ENCODE data around the gene ZC3H11A.

ZC3H11A gene

DNA sequence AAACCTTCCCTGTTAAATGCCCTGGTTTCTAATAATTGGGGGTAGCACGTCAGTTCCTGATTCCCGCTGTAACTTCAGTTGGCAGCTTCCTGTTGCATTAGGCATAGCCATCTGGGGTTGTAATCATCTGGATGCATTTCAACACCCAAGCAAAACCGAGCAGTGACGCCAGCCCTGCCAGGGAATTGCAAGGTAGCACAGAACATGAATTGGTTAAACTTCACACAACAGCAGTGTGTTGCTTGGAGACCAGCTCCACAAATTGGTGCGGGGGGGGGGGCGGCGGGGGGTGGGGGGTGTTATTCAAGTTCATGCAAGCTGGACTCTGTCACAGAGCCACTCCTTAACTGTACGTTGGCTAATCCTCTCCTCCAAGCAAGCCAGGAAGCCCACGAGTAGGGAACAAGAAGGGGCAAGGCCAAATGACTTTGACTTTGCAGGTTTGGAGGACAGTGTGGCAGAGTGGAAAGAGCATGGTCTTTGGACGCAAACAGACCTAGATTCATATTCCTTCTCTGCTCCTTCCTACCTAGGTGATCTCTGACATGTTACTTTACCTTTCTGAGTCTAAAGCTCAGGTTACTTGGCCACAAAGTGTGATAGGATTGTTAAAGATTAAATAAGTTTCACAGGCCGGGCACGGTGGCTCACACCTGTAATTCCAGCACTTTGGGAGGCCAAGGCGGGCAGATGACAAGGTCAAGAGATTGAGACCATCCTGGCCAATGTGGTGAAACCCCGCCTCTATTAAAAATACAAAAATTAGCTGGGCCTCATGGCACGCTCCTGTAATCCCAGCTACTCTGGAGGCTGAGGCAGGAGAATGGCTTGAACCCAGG is 25.7 kb upstream of the ZC3H11A start:
- TF ChIP-seq, protein P1, sequence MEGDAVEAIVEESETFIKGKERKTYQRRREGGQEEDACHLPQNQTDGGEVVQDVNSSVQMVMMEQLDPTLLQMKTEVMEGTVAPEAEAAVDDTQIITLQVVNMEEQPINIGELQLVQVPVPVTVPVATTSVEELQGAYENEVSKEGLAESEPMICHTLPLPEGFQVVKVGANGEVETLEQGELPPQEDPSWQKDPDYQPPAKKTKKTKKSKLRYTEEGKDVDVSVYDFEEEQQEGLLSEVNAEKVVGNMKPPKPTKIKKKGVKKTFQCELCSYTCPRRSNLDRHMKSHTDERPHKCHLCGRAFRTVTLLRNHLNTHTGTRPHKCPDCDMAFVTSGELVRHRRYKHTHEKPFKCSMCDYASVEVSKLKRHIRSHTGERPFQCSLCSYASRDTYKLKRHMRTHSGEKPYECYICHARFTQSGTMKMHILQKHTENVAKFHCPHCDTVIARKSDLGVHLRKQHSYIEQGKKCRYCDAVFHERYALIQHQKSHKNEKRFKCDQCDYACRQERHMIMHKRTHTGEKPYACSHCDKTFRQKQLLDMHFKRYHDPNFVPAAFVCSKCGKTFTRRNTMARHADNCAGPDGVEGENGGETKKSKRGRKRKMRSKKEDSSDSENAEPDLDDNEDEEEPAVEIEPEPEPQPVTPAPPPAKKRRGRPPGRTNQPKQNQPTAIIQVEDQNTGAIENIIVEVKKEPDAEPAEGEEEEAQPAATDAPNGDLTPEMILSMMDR (IDR thresholded peaks at IDR 0.05; ENCODE audit: low read depth, low read length, missing control alignments) = no peak
- peak; percentile 73 for DNase-seq (ENCODE audit: extremely low read depth, low read depth)
- no peak overlapping the region for H3K4me3 ChIP-seq (replicated peaks; ENCODE audit: low read depth, low read length)

DNA sequence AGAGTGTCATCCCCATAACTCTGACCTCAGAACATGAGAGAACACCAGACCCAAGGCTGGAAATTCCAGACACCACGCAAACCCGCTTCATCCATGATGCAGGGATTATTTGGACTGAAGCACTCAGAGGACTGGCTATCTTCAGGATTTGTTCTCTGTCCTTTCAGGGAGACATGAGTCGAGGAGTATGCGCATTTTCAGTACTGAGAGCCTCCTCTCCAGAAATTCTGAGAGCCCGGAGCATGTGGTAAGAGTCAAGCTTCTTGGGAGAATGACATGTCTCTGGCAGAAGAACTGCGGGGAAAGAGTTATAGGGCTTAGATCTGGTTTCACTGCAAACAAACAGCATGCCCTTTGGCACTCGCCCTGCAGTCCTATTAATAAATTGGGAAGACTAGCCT is 23.5 kb upstream of the ZC3H11A start:
- TF ChIP-seq, protein P1 (IDR thresholded peaks at IDR 0.05; ENCODE audit: low read depth, low read length, missing control alignments) = no peak
- H3K4me3 ChIP-seq (replicated peaks; ENCODE audit: low read depth, low read length) = no peak overlapping the region
- no peak for DNase-seq (ENCODE audit: extremely low read depth, low read depth)

DNA sequence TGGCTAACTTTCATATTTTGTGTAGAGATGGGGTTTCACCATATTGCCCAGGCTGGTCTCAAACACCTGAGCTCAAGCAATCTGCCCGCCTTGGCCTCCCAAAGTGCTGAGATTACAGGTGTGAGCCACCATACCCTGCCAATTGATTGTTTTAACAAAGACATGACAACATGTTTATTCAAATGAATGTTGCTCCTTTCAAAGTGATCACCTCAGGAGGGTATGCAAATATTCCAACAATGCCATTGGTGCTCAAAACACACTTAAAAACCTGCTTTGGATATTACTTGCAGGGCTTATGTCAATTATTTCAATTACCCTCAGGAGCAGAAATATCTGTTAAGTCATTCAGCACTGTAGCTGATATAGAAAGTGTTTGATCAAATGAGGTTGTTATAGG is 22.6 kb upstream of the ZC3H11A start:
- TF ChIP-seq, protein P1 (IDR thresholded peaks at IDR 0.05; ENCODE audit: low read depth, low read length, missing control alignments) = no peak
- DNase-seq (ENCODE audit: extremely low read depth, low read depth) = no peak
- H3K4me3 ChIP-seq (replicated peaks; ENCODE audit: low read depth, low read length) = no peak overlapping the region

DNA sequence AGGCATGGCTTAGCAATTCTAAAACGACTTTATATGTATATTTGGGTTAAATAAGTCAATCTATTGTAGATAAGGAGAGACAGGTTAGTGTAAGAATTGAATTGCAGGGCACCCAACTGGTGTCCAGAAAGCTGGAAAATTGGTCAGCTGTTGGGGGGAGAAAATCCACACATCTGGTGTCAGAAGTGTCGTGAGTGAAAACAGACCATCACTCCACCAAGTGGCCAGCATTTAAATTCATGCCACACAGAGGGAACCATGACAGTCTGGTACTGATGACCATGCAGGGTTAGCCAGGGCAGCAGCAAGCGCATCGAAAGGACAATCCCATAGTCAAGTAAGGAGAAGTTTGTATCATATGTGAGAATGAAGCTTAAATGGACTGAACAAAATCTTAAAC is 18.8 kb upstream of the ZC3H11A start:
- TF ChIP-seq, protein P1 (IDR thresholded peaks at IDR 0.05; ENCODE audit: low read depth, low read length, missing control alignments) = no peak
- DNase-seq (ENCODE audit: extremely low read depth, low read depth) = no peak
- H3K4me3 ChIP-seq (replicated peaks; ENCODE audit: low read depth, low read length) = no peak overlapping the region

DNA sequence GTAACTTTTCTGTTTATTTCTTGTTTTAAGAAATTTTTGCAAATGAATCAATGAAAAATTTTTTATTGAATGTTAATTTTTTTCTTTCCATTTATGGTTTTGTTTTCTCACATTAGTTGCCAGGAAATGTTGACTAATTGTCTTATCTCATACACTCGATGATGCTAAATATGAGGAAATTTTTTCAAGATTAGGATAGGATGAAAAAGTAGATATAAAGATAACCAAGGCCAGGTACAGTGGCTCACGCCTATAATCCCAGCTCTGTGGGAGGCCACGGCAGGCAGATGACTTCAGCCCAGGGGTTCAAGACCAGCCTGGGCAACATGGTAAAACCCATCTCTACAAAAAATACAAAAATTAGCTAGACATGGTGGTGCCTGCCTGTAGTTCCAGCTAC is 17.8 kb upstream of the ZC3H11A start:
- DNase-seq (ENCODE audit: extremely low read depth, low read depth) = no peak
- TF ChIP-seq, protein P1 (IDR thresholded peaks at IDR 0.05; ENCODE audit: low read depth, low read length, missing control alignments) = no peak
- H3K4me3 ChIP-seq (replicated peaks; ENCODE audit: low read depth, low read length) = no peak overlapping the region

DNA sequence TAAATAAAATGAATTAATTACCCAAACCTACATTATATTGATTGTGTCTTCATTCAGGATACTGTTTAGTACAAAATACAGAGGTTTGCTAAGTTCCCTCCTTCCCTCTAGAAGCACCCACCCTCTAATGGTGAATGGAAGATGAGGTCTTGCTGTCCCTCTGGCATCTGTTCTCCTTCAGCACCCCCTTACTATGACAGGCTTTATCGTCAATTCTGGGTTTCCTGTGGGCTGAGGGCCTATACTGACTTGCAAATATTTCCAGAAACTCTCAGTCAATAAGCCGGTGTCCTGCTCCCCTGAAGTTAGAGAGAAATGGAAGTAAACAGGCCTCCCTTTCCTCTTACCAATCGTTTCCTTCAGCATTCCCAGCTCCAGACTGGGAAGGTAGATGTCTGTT is 17.3 kb upstream of the ZC3H11A start:
- no peak for DNase-seq (ENCODE audit: extremely low read depth, low read depth)
- no peak overlapping the region for H3K4me3 ChIP-seq (replicated peaks; ENCODE audit: low read depth, low read length)
- TF ChIP-seq, protein P1 (IDR thresholded peaks at IDR 0.05; ENCODE audit: low read depth, low read length, missing control alignments) = no peak

Measured in HFF-Myc (cell line).